ENCODE measurements around the gene SLC46A3.

The SLC46A3 gene

DNA sequence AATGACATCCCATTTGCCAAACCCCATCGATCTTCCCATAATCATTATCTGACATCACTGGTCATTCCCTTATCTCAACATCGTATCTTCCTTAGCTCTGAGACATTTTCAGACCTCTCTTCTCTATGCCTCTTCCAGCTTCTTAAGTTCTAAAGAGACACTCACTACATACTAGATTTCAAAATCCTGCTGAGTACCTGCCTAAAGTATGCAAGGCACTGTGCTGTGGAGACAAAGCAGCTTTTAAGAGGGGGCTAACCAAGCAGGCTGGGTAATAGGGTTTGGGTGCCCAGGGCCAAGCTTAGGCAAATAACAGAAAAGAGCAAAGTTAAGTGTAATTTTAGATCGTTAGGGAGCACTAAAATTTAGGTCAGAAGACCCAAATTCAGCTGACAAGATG is 63.2 kb downstream of the SLC46A3 start:
- H3K27ac ChIP-seq (ENCODE audit: low read length), result no peak overlapping the region
- peaks cover 31% of the 10 kb centered on the region for H3K4me1 ChIP-seq (ENCODE audit: insufficient read depth, low read length)
- H3K27me3 ChIP-seq (ENCODE audit: insufficient read depth, low read length, poor library complexity), result no peaks in the 10 kb centered on the region
- TF ChIP-seq, protein P1, sequence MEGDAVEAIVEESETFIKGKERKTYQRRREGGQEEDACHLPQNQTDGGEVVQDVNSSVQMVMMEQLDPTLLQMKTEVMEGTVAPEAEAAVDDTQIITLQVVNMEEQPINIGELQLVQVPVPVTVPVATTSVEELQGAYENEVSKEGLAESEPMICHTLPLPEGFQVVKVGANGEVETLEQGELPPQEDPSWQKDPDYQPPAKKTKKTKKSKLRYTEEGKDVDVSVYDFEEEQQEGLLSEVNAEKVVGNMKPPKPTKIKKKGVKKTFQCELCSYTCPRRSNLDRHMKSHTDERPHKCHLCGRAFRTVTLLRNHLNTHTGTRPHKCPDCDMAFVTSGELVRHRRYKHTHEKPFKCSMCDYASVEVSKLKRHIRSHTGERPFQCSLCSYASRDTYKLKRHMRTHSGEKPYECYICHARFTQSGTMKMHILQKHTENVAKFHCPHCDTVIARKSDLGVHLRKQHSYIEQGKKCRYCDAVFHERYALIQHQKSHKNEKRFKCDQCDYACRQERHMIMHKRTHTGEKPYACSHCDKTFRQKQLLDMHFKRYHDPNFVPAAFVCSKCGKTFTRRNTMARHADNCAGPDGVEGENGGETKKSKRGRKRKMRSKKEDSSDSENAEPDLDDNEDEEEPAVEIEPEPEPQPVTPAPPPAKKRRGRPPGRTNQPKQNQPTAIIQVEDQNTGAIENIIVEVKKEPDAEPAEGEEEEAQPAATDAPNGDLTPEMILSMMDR (IDR thresholded peaks at IDR 0.05; ENCODE audit: borderline replicate concordance, extremely low read depth, low read length, poor library complexity, severe bottlenecking), result no peak
- no peak for TF ChIP-seq EZH2 (IDR thresholded peaks at IDR 0.05; ENCODE audit: borderline replicate concordance, low read depth, low read length, severe bottlenecking)
- peaks cover 41% of the 10 kb centered on the region for H3K79me2 ChIP-seq (ENCODE audit: insufficient read depth, low read length)
- peaks cover 8% of the 10 kb centered on the region for H4K20me1 ChIP-seq (ENCODE audit: insufficient read depth, low read length)
- no peak overlapping the region for H3K9ac ChIP-seq (ENCODE audit: low read depth, low read length)
- ATAC-seq (ENCODE audit: insufficient read depth, low read depth) (no peak), DNase-seq (no peak)
- H3K9me3 ChIP-seq (ENCODE audit: insufficient read depth, low read length, severe bottlenecking), result no peaks in the 10 kb centered on the region
- no peak overlapping the region for H3K4me2 ChIP-seq (ENCODE audit: insufficient read depth, low read length)
- H3K36me3 ChIP-seq (ENCODE audit: insufficient read depth, low read length), result peaks cover 11% of the 10 kb centered on the region
- H3K4me3 ChIP-seq (ENCODE audit: low read depth in 1 of 2, low read length in 2 of 2), result no peak overlapping the region
- H2AFZ ChIP-seq (ENCODE audit: low read depth, low read length), result no peak overlapping the region

DNA sequence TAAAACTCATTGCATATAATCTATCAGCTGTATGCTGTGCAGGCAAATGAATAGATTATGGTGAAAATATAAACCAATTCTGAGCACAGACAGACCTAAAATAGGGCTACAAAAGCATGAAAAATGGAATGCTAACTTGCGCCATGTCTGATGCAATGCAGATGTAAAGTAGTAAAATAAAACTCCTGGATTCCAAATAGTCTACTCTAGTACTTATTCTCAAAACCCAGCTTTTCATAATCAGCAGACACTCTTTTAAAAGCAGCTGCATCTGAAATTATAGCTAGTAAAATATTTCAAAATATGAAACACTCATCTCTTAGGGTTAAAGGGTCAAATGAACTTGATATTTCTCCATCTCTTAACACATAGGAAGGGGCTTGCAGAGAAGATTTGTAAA is 64.5 kb downstream of the SLC46A3 start:
- Histone ChIP-seq H3K27ac (ENCODE audit: low read length) (no peak overlapping the region), H3K36me3 (ENCODE audit: insufficient read depth, low read length) (peaks cover 2% of the 10 kb centered on the region; the same call in 1 of the 2 replicates), H4K20me1 (ENCODE audit: insufficient read depth, low read length) (no peaks in the 10 kb centered on the region), H3K9ac (ENCODE audit: low read depth, low read length) (no peak overlapping the region), H3K4me1 (ENCODE audit: insufficient read depth, low read length) (peaks cover 23% of the 10 kb centered on the region), H3K79me2 (ENCODE audit: insufficient read depth, low read length) (peaks cover 29% of the 10 kb centered on the region), H3K9me3 (ENCODE audit: insufficient read depth, low read length, severe bottlenecking) (no peaks in the 10 kb centered on the region), H3K4me3 (ENCODE audit: low read depth in 1 of 2, low read length in 2 of 2) (no peak overlapping the region), H2AFZ (ENCODE audit: low read depth, low read length) (no peak overlapping the region), H3K4me2 (ENCODE audit: insufficient read depth, low read length) (no peak overlapping the region), H3K27me3 (ENCODE audit: insufficient read depth, low read length, poor library complexity) (no peaks in the 10 kb centered on the region)
- DNase-seq, result no peak
- no peak for TF ChIP-seq EZH2 (IDR thresholded peaks at IDR 0.05; ENCODE audit: borderline replicate concordance, low read depth, low read length, severe bottlenecking)
- TF ChIP-seq, protein P1 (IDR thresholded peaks at IDR 0.05; ENCODE audit: borderline replicate concordance, extremely low read depth, low read length, poor library complexity, severe bottlenecking), result no peak
- ATAC-seq (ENCODE audit: insufficient read depth, low read depth), result no peak

DNA sequence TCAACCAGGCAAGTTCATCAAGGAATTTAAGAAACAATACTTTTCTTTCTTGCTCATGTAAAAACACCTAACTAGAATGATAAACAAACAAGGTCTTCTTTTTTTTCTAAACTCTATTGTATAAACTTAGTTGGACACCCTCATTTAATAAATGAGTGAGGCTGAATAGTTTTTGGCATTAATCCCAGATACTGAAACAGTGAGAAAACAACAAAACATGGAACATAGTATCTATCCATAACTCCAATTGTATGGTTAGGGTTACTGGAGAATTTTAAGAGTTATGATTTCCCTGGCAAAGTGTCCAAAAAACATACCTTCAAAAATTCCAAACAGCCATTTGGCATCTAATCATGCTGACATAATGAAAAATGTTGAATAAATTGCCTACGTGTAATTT is 65.7 kb downstream of the SLC46A3 start:
- DNase-seq (no peak), ATAC-seq (ENCODE audit: insufficient read depth, low read depth) (no peak)
- no peak overlapping the region for H3K4me3 ChIP-seq (ENCODE audit: low read depth in 1 of 2, low read length in 2 of 2)
- no peak overlapping the region for H3K27ac ChIP-seq (ENCODE audit: low read length)
- no peaks in the 10 kb centered on the region for H3K27me3 ChIP-seq (ENCODE audit: insufficient read depth, low read length, poor library complexity)
- peaks cover 21% of the 10 kb centered on the region for H3K4me1 ChIP-seq (ENCODE audit: insufficient read depth, low read length)
- no peaks in the 10 kb centered on the region for H4K20me1 ChIP-seq (ENCODE audit: insufficient read depth, low read length)
- H3K9ac ChIP-seq (ENCODE audit: low read depth, low read length), result no peak overlapping the region
- H2AFZ ChIP-seq (ENCODE audit: low read depth, low read length), result no peak overlapping the region
- no peak overlapping the region for H3K4me2 ChIP-seq (ENCODE audit: insufficient read depth, low read length)
- H3K36me3 ChIP-seq (ENCODE audit: insufficient read depth, low read length), result no peaks in the 10 kb centered on the region
- H3K79me2 ChIP-seq (ENCODE audit: insufficient read depth, low read length), result peaks cover 17% of the 10 kb centered on the region
- H3K9me3 ChIP-seq (ENCODE audit: insufficient read depth, low read length, severe bottlenecking), result no peaks in the 10 kb centered on the region
- TF ChIP-seq EZH2 (IDR thresholded peaks at IDR 0.05; ENCODE audit: borderline replicate concordance, low read depth, low read length, severe bottlenecking), result no peak
- TF ChIP-seq, protein P1 (IDR thresholded peaks at IDR 0.05; ENCODE audit: borderline replicate concordance, extremely low read depth, low read length, poor library complexity, severe bottlenecking), result no peak

Data from DND-41 (cell line).